GM19239 (cell line): ENCODE data around the gene NGDN.
A peak's percentile ranks its signal among the peaks of the same experiment; 100 is the strongest.
"Not testable (repeated sequence)": the region's sequence is repeated elsewhere in the genome, so short reads cannot be mapped to it uniquely, and the experiment has no call there.

ENCODE experiments used
- DNase-seq: peaks from one replicate; pipeline ENCODE4 v3.0.0; 2011; ENCODE audit warnings: low spot score; ENCODE audit not compliant: insufficient read length
- FAIRE-seq: peaks from 2 replicates; lab custom pipeline; 2011; peaks lifted over from hg19 to GRCh38; lab: Jason Lieb, UNC

Gene NGDN

GRCh38 chr14:23469127-23469905 is at the start of gene NGDN:
NGDN (plus strand) TSS chr14:23469703; CDS start chr14:23469716, 13 bp downstream.
- peak; percentile 78 for DNase-seq
- peak; percentile 99 for FAIRE-seq

GRCh38 chr14:23421594-23421993 is 47.9 kb upstream of the NGDN start:
- no peak for FAIRE-seq

DNA sequence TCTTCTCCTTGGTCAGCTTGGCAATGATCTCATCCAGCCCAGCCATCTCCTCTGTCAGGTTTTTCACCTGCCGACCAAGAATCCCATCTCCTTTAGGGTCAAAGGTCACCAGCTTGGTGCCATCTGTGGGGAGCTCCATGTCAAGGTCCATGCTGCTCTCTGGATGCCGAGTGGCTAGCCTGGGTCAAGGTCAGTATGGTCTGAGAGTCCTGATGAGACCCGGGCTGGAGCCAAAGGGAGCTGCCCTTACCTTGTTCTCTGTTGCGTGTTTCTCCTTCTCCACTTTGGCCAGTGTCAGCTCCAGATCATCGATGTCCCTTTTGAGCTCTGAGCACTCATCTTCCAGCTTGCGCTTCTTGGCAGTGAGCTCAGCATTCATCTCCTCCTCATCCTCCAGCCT is 45.8 kb upstream of the NGDN start:
- no peak for FAIRE-seq
- DNase-seq, result no peak

More at GRCh38 chr14:23421594-23421993, 47.9 kb upstream of the NGDN start:
- no peak for DNase-seq

GRCh38 chr14:23425169-23425568 is 44.3 kb upstream of the NGDN start:
- FAIRE-seq (no peak), DNase-seq (no peak)

DNA sequence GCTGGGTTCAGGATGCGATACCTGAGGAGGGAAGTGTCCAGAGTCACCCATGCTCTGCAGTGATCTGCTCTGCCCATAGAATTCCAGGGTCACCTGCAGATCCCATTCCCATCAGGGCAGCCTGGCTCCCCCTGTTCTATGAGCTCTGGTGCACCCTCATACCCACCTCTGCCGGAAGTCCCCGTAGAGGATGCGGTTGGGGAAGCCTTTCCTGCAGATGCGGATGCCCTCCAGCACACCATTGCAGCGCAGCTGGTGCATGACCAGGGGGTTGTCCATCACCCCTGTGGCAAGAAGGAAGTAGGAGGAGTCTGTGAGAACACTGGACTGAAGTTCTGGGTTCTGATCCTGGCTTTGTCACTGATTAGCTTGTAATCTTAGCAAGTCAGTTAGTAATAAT is 43.7 kb upstream of the NGDN start:
- FAIRE-seq, DNase-seq: not testable (repeated sequence)

DNA sequence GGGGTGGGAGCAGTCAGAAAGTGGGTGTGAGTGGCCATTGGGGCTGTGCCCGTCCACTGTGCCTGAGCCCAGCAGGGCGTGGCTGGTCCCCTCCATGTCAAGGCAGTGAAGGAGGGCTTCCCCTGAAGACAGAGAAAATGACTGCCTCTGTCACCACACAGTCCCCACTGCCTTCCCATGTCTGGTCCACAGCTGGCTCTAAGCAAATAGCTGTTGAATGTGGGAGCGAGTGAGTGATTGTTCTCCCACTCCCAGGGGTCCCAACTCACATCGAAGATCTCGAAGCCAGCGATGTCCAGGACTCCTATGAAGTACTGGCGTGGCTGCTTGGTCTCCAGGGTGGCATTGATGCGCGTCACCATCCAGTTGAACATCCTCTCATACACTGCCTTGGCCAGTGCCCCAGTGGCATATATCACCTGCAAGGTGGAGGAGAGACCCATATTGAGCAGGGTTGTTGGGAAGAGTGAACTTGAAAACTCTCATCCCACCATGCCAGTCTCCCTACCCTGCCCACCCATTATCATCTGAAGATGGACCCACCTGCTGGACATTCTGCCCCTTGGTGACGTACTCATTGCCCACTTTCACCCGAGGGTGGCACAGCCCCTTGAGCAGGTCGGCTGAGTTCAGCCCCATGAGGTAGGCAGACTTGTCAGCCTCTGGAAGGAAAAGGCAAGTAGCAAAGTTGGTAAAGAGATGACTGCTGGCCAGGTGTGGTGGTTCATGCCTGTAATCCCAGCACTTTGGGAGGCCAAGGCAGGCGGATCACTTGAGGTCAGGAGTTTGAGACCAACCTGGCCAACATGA is 40.6 kb upstream of the NGDN start:
- FAIRE-seq (no peak), DNase-seq (no peak)

GRCh38 chr14:23430016-23430722 is 39.3 kb upstream of the NGDN start:
- DNase-seq (no peak), FAIRE-seq (no peak)

DNA sequence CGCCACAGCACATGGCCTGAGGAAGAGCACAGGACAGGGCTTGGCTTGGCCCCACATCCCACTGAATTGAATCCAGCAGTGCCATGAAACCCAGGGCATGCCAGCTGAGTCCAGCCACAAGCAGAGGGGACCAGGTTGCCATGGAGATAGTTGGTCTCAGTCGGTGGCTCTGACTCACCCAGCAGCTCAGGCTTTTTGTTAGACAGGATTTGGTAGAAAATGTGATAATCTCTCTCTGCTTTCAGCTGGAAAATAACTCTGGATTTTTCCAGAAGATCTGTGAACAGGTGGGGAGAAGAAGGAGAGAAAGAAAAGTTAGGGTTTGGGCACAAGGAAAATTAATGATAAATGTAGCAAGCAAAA is 38.8 kb upstream of the NGDN start:
- DNase-seq, result no peak
- no peak for FAIRE-seq

DNA sequence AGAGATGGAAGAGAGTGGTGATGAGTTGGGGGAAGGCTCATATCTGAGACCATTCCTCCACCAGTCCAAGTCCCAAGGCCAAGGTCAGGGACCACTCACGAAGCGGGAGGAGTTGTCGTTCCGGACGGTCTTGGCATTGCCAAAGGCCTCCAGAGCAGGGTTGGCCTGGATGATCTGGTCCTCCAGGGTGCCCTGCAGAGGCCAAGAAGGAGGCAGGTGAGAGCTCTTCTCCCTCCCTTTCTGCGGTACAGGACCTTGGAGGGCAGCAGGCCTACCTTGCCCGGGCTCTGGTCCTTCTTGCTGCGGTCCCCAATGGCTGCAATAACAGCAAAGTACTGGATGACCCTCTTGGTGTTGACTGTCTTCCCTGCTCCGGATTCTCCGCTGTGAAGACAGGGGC is 38.0 kb upstream of the NGDN start:
- DNase-seq (no peak), FAIRE-seq (no peak)

- no peak for FAIRE-seq
These were observed 37.2 kb upstream of the NGDN start for GRCh38 chr14:23432102-23432925.

DNA sequence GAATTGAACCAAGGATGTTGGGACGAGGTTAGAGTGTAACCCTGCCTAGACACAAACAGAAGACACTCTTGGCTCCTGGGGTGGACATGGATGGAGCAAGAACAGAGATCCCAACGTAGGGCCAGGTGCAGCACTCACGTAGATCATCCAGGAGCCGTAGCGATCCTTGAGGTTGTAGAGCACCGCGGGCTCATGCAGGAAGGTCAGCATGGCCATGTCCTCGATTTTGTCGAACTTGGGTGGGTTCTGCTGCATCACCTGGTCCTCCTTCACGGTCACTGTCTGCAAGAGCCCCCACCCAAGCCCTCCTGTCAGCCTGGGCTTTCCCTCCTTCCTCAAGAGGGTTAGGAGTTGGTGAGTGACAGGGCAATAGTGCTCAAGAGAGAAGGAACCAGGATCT is 36.6 kb upstream of the NGDN start:
- no peak for FAIRE-seq
- no peak for DNase-seq

More at GRCh38 chr14:23432102-23432925, 37.2 kb upstream of the NGDN start:
- no peak for DNase-seq

DNA sequence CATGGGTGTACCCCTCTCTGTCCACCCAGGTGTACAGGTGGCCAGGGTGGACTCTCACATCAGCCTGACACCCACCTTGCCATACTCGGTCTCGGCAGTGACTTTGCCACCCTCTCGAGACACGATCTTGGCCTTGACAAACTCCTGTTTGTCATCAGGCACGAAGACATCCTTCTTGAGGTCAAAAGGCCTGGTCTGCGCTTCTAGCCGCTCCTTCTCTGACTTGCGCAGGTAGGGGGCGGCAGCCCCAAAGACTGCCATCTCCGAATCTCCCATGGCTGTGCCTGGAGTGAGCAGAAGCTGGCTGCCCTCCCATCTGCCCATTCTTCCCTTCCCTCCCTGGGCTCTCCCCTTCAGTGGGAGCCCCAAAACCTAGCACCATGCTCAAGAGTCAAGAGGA is 36.0 kb upstream of the NGDN start:
- no peak for FAIRE-seq

GRCh38 chr14:23434488-23435222 is 34.8 kb upstream of the NGDN start:
- DNase-seq (no peak), FAIRE-seq (no peak)

More for the DNA sequence above, 36.0 kb upstream of the NGDN start:
- no peak for DNase-seq

GRCh38 chr14:23435543-23436326 is 33.8 kb upstream of the NGDN start, which contains the start of gene MYH7:
MYH7 (minus strand) TSS chr14:23435660; CDS start chr14:23433732, 1,928 bp downstream.
- FAIRE-seq, result no peak
- no peak for DNase-seq

GRCh38 chr14:23436327-23437132 is 33.0 kb upstream of the NGDN start:
- no peak for DNase-seq
- FAIRE-seq, result no peak

DNA sequence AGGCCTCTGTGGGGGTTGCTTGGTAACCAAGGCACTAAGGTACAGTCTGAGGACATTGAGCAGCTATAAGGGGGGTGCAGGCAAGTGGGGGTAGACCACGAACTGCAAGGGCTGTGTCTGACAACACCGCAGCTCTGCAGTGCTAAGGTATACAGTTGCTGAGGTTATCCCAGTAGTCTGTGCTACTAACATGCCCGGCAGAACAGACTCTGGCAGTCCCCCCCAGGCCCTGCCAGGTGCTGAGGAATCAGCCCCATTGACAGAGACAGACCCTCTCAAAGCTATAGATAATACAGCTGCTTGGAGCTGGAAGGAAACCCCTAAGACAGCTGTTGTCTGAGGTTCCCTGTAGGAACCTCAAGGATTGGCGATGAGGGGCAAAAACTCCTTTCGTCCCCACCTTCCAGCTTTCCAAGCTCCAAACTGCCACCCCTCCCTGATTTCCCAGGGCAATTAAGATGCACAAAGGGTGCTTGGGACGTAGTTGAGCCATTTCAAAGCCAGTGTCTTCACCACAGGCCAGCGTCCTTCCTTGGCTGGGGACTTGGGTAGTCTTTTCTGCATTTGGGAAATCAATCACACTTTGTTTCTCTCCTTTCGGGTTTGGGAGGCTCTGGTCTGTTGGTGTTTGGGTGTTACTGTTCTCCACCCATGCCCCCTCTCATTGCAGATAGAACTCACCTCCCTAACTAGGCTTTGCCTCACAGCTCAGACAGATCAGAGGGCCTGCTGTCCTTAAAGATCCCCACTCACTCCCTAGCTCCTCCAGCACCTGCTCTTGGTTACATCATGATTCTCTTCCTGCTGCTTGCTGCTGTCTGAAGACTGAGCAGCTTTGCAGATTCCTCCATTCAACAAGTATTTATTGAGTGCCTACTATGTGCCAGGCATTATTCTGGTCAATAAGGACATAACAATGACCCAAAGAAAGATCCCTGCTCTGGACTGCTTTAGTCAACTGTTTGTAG is 32.1 kb upstream of the NGDN start:
- FAIRE-seq (no peak), DNase-seq (no peak)
